Fibroblast of skin of back (primary cell): Measurements from ENCODE around the gene PCDHA2.
"Not testable (repeated sequence)": the region's sequence is repeated elsewhere in the genome, so short reads cannot be mapped to it uniquely, and the experiment has no call there.

ENCODE experiments used
- DNase-seq: peaks from one replicate; pipeline ENCODE4 v3.0.0-alpha.2; 2013

The PCDHA2 gene

GRCh38 chr5:140821375-140822280 lies 27.0 kb downstream of the PCDHA2 start, which contains the start of gene PCDHA5:
PCDHA5 (plus strand) TSS chr5:140821613.
- no peak for DNase-seq

GRCh38 chr5:140822281-140822629 lies 27.6 kb downstream of the PCDHA2 start:
- DNase-seq = no peak

- not testable (repeated sequence) for DNase-seq
Observed at GRCh38 chr5:140822969-140823368, 28.3 kb downstream of the PCDHA2 start.

GRCh38 chr5:140823475-140823874 lies 28.8 kb downstream of the PCDHA2 start:
- no peak for DNase-seq

GRCh38 chr5:140827704-140828361 lies 33.2 kb downstream of the PCDHA2 start, which contains the start of gene PCDHA6:
PCDHA6 (plus strand) TSS chr5:140827960; CDS start chr5:140828092, 132 bp downstream.
- DNase-seq = peak; percentile 2

GRCh38 chr5:140828362-140828737 lies 33.7 kb downstream of the PCDHA2 start:
- DNase-seq = no peak

GRCh38 chr5:140829511-140830501 lies 35.2 kb downstream of the PCDHA2 start:
- DNase-seq = not testable (repeated sequence)

- peak; percentile 18 for DNase-seq
Observed at GRCh38 chr5:140833993-140834392, 39.3 kb downstream of the PCDHA2 start, which contains the start of gene PCDHA7. PCDHA7 (plus strand) TSS chr5:140834269; CDS start chr5:140834384, 115 bp downstream.

GRCh38 chr5:140834439-140835008 lies 39.9 kb downstream of the PCDHA2 start:
- DNase-seq = not testable (repeated sequence)

GRCh38 chr5:140835622-140836510 lies 41.2 kb downstream of the PCDHA2 start:
- no peak for DNase-seq

- no peak for DNase-seq
Observed at GRCh38 chr5:140840978-140841962, 46.6 kb downstream of the PCDHA2 start, which contains the start of gene PCDHA8. PCDHA8 (plus strand) TSS chr5:140841187; CDS start chr5:140841322, 135 bp downstream.

GRCh38 chr5:140842798-140843733 lies 48.4 kb downstream of the PCDHA2 start:
- DNase-seq = no peak
